Bronchial epithelial cell (primary cell): ENCODE measurements around the gene SLC22A3. TPM values are rescaled to one million over a fixed set of nuclear protein-coding genes. Genes with fewer than 3 reads are reported as not detected.
"Not testable (repeated sequence)": the region's sequence is repeated elsewhere in the genome, so short reads cannot be mapped to it uniquely, and the experiment has no call there.

Experiments used
- DNase-seq: peaks from one replicate; pipeline ENCODE4 v3.0.0-alpha.2; 2010; ENCODE audit warnings: low read depth
- FAIRE-seq: peaks from 2 replicates; lab custom pipeline; 2011; peaks lifted over from hg19 to GRCh38; lab: Jason Lieb, UNC
- H3K27me3 ChIP-seq: 2 replicates; pipeline ENCODE4 v1.5.1; 2011; ENCODE audit warnings: low read length; ENCODE audit not compliant: control insufficient read depth, insufficient read depth
- H3K36me3 ChIP-seq: 2 replicates; pipeline ENCODE4 v1.5.1; 2011; ENCODE audit warnings: low read length; ENCODE audit not compliant: control insufficient read depth, insufficient read depth
- H3K4me3 ChIP-seq: 2 replicates; pipeline ENCODE4 v1.5.1; 2011; ENCODE audit warnings: mild to moderate bottlenecking, low read depth, low read length, control low read depth
- total RNA-seq: library from RNA; depleted of rRNA; stranded (reverse); fragments of >200 nt; gene quantifications from 2 replicates; pipeline ENCODE4 v1.2.1, GENCODE V29; 2014
- TF ChIP-seq, protein P1 (sequence below): IDR thresholded peaks from 2 replicates; pipeline ENCODE4 v1.5.1; 2011; ENCODE audit warnings: mild to moderate bottlenecking, moderate library complexity, low read length, control low read depth, inconsistent platforms; ENCODE audit not compliant: insufficient read depth, severe bottlenecking

Gene SLC22A3
- total RNA-seq, 1 donor from 2014 or later: 8.2 TPM

DNA sequence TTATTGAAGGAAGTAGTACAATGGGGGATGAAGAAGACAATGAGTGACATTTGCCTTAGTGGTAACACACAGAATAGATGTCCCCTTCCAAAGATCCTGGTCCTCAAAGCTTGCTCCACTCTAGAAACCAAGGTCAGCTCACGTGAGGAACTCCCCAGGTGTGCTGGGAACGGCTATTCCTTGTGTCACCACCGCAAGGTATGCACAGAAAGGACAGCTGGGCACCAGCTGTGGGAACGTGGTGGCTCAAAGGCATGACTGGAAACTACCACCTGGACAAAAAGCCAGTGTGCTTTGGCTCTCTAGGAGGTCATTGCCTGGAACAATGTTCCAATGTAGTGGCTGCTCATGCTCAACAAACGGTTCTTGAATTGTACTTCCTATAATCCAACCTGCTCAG, 94.0 kb downstream of the SLC22A3 start:
- FAIRE-seq (no peak), DNase-seq (no peak)
- H3K36me3 ChIP-seq: peaks cover 4% of the 10 kb centered on the region
- H3K27me3 ChIP-seq: no peaks in the 10 kb centered on the region
- TF ChIP-seq, protein P1, sequence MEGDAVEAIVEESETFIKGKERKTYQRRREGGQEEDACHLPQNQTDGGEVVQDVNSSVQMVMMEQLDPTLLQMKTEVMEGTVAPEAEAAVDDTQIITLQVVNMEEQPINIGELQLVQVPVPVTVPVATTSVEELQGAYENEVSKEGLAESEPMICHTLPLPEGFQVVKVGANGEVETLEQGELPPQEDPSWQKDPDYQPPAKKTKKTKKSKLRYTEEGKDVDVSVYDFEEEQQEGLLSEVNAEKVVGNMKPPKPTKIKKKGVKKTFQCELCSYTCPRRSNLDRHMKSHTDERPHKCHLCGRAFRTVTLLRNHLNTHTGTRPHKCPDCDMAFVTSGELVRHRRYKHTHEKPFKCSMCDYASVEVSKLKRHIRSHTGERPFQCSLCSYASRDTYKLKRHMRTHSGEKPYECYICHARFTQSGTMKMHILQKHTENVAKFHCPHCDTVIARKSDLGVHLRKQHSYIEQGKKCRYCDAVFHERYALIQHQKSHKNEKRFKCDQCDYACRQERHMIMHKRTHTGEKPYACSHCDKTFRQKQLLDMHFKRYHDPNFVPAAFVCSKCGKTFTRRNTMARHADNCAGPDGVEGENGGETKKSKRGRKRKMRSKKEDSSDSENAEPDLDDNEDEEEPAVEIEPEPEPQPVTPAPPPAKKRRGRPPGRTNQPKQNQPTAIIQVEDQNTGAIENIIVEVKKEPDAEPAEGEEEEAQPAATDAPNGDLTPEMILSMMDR: no peak
- H3K4me3 ChIP-seq: no peak overlapping the region

DNA sequence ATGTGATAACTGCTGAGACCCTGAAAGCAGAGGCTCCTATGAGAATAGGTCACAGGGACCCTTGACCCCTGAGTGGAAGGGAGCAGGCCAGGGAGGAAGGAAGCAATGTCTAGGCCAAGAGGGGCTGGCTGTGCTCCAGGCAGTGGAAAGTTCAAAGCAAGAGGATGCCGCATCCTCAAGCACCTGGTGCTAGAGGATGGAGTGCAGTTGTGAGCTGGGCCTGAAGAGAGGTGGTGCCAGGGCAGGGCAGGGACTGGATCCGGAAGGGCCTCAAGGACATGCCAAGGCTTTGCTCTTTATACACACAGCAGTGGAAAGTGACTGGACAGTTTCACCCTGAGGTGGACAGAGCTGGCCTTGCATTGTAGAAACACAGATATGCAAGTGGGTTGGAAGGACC, 97.0 kb downstream of the SLC22A3 start:
- TF ChIP-seq, protein P1: no peak
- DNase-seq: no peak

DNA sequence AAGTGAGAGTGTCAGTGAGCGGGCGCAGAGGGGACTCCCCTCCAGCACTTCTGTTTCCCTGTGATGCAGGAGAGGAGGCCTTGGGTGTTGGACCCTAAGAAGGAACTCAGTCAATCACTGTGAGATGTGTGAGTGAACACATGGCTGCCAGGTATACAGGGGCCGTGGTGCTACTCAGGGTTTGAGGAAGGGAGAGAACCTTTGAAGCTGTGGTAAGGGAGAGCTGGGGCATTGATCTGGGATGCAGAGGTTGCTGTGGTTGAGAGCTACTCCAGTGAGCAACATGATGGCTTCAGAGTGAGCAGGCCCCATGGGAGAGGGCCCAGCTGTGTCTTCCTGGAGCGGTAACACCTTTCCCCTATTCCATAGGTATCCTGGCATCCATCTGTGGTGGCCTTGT, 99.2 kb downstream of the SLC22A3 start:
- no peaks in the 10 kb centered on the region for H3K27me3 ChIP-seq
- FAIRE-seq (peak; percentile 79), DNase-seq (no peak)
- TF ChIP-seq, protein P1: no peak
- H3K4me3 ChIP-seq: no peak overlapping the region
- peaks cover 1% of the 10 kb centered on the region for H3K36me3 ChIP-seq

More for the DNA sequence above, 97.0 kb downstream of the SLC22A3 start:
- Histone ChIP-seq H3K27me3 (no peaks in the 10 kb centered on the region), H3K36me3 (peaks cover 1% of the 10 kb centered on the region), H3K4me3 (no peak overlapping the region)
- no peak for FAIRE-seq

DNA sequence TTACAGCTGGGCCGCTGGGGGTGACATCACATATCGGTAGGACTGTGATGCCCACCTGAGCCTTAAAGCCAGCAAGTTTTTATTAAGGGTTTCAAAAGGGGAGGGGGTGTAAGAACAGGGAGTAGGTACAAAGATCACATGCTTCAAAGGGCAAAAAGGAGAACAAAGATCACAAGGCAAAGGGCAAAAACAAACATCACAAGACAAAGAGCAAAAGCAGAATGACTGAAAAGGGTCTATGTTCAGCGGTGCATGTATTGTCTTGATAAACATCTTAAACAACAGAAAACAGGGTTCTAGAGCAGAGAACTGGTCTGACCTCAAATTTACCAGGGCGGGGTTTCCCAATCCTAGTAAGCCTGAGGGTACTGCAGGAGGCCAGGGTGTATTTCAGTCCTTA, 101.6 kb downstream of the SLC22A3 start:
- not testable (repeated sequence) for H3K27me3 ChIP-seq, H3K36me3 ChIP-seq, FAIRE-seq, DNase-seq, H3K4me3 ChIP-seq

DNA sequence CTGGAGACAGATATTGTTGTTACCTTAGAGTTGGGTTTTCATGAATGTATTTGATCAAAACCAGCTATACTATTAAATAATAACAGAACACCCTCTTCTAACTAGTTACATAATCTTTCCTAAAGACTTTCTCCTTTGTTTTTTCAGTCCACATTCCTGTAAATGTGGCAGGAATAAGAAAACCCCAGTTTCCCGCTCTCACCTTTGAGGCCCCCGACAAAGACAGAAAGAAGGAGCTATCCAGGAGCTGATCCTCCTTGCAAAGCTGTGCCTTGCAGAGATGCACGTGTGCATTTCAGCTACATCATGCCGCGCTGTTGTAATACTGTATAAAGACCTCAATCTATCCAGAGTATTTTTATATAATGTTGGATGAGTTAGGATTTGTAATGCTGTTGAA, 102.7 kb downstream of the SLC22A3 start:
- Histone ChIP-seq H3K27me3 (no peaks in the 10 kb centered on the region), H3K4me3 (no peak overlapping the region), H3K36me3 (no peaks in the 10 kb centered on the region)
- no peak for DNase-seq
- TF ChIP-seq, protein P1: no peak
- FAIRE-seq: no peak

DNA sequence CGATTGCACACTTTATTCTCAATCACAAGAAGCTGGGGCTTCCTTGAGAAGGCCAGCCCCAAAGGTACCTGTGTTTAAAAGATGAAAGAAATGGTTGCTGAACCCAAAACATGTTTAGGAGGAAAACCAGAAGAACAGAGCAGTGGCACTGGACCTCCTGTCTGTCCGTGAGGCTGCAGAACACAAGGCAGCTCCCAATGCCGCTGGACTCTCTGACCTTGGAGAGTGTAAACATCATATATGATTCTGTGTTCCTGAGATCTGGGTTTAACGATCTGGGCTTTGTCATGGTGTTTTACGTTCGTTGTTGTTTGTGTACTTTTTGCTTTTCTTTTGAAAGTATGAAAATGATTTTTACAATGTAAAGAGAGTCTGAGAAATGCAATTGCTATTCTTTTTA, 106.1 kb downstream of the SLC22A3 start:
- Histone ChIP-seq H3K4me3 (no peak overlapping the region), H3K36me3 (no peaks in the 10 kb centered on the region), H3K27me3 (no peaks in the 10 kb centered on the region)
- no peak for FAIRE-seq
- DNase-seq: no peak
- TF ChIP-seq, protein P1: no peak
